ENCODE data around the gene ZNF397. TPM values are rescaled to one million over a fixed set of nuclear protein-coding genes. Genes with fewer than 3 reads are reported as not detected.
A peak's percentile ranks its signal among the peaks of the same experiment; 100 is the strongest.

ZNF397 gene
- total RNA-seq, 3 donors from 2014 or later, result 23.1 to 33.3 (median 25.3) TPM

- no peak for DNase-seq
- intact Hi-C loops (cut with DNase I, micrococcal nuclease), result loop anchor here in 1 of 2 donors (10.0 kb wide), 1 partner anchor 125 kb away; no protein-coding TSS in a partner anchor
Measured at GRCh38 chr18:35239314-35239713, 1.5 kb upstream of the ZNF397 start.

GRCh38 chr18:35241448-35241804, 592 bp downstream of the ZNF397 start:
- intact Hi-C loops (cut with DNase I, micrococcal nuclease), result no loop called here
- no peak for TF ChIP-seq CTCF (IDR thresholded peaks at IDR 0.05)
- no peak for DNase-seq
- ATAC-seq, result peak; percentile 2
- H3K36me3 ChIP-seq (ENCODE audit: low read depth), result no peaks in the 10 kb centered on the region
- no peaks in the 10 kb centered on the region for H3K4me1 ChIP-seq (ENCODE audit: low read depth)
- peak overlapping the region; percentile 48 for H3K4me3 ChIP-seq
- H3K9me3 ChIP-seq, result no peaks in the 10 kb centered on the region

More at GRCh38 chr18:35239314-35239713, 1.5 kb upstream of the ZNF397 start:
- Histone ChIP-seq H3K4me1 (ENCODE audit: low read depth) (no peaks in the 10 kb centered on the region), H3K4me3 (no peak overlapping the region), H3K36me3 (ENCODE audit: low read depth) (no peaks in the 10 kb centered on the region), H3K9me3 (no peaks in the 10 kb centered on the region)
- no peak for ATAC-seq
- TF ChIP-seq CTCF (IDR thresholded peaks at IDR 0.05), result no peak

GRCh38 chr18:35242426-35242825, 1.6 kb downstream of the ZNF397 start:
- no peak for TF ChIP-seq CTCF (IDR thresholded peaks at IDR 0.05)
- Histone ChIP-seq H3K36me3 (ENCODE audit: low read depth) (no peaks in the 10 kb centered on the region), H3K4me1 (ENCODE audit: low read depth) (no peaks in the 10 kb centered on the region), H3K9me3 (no peaks in the 10 kb centered on the region), H3K4me3 (no peak overlapping the region)
- ATAC-seq (no peak), DNase-seq (no peak)
- intact Hi-C loops (cut with DNase I, micrococcal nuclease), result no loop called here

GRCh38 chr18:35244671-35245070, 3.8 kb downstream of the ZNF397 start:
- intact Hi-C loops (cut with DNase I, micrococcal nuclease), result no loop called here
- ATAC-seq, result no peak
- Histone ChIP-seq H3K4me3 (no peak overlapping the region), H3K36me3 (ENCODE audit: low read depth) (no peaks in the 10 kb centered on the region), H3K4me1 (ENCODE audit: low read depth) (no peaks in the 10 kb centered on the region), H3K9me3 (no peaks in the 10 kb centered on the region)
- no peak for TF ChIP-seq CTCF (IDR thresholded peaks at IDR 0.05)
- DNase-seq, result no peak

GRCh38 chr18:35245719-35246317, 5.0 kb downstream of the ZNF397 start:
- Histone ChIP-seq H3K4me3 (no peak overlapping the region), H3K4me1 (ENCODE audit: low read depth) (no peaks in the 10 kb centered on the region), H3K36me3 (ENCODE audit: low read depth) (no peaks in the 10 kb centered on the region), H3K9me3 (no peaks in the 10 kb centered on the region)
- ATAC-seq (no peak), DNase-seq (no peak)
- TF ChIP-seq CTCF (IDR thresholded peaks at IDR 0.05), result no peak
- intact Hi-C loops (cut with DNase I, micrococcal nuclease), result no loop called here

- DNase-seq, result no peak
- Histone ChIP-seq H3K9me3 (no peaks in the 10 kb centered on the region), H3K4me3 (no peak overlapping the region), H3K4me1 (ENCODE audit: low read depth) (no peaks in the 10 kb centered on the region), H3K36me3 (ENCODE audit: low read depth) (no peaks in the 10 kb centered on the region)
- no peak for ATAC-seq
- intact Hi-C loops (cut with DNase I, micrococcal nuclease), result no loop called here
- TF ChIP-seq CTCF (IDR thresholded peaks at IDR 0.05), result no peak
Measured at GRCh38 chr18:35246831-35247230, 6.0 kb downstream of the ZNF397 start.

Measured in mucosa of descending colon (tissue), 3 donors.